Mesothelial cell of epicardium (in vitro differentiated cells): Measurements from ENCODE around the gene RDX. TPM values are rescaled to one million over a fixed set of nuclear protein-coding genes. Genes with fewer than 3 reads are reported as not detected.
"Not testable (repeated sequence)": the region's sequence is repeated elsewhere in the genome, so short reads cannot be mapped to it uniquely, and the experiment has no call there.

Experiments
- DNase-seq, 2 experiments: peaks; one replicate each; pipeline ENCODE4 v3.0.0; 2021; ENCODE audit warnings: low spot score in 2 of 2; ENCODE audit not compliant: unreplicated experiment in 2 of 2
- H3K27ac Mint-ChIP-seq: 2 replicates; pipeline ENCODE4 v1.8.0; 2021; ENCODE audit warnings: mixed read lengths
- H3K27me3 Mint-ChIP-seq: 2 replicates; pipeline ENCODE4 v1.8.0; 2021; ENCODE audit warnings: low read depth, mixed read lengths
- H3K36me3 Mint-ChIP-seq: 2 replicates; pipeline ENCODE4 v1.8.0; 2021; ENCODE audit warnings: mixed read lengths
- H3K4me1 Mint-ChIP-seq: 2 replicates; pipeline ENCODE4 v1.8.0; 2021; ENCODE audit warnings: mixed read lengths
- H3K4me3 Mint-ChIP-seq: 2 replicates; pipeline ENCODE4 v1.8.0; 2021; ENCODE audit warnings: mild to moderate bottlenecking, moderate library complexity, mixed read lengths
- H3K9me3 Mint-ChIP-seq: 2 replicates; pipeline ENCODE4 v1.8.0; 2021; ENCODE audit warnings: mixed read lengths
- total RNA-seq: library from RNA; stranded (reverse); gene quantifications from 3 replicates; pipeline ENCODE4 v1.2.1, GENCODE V29; 2021
- TF ChIP-seq, protein P1 (sequence below): fragments of 200-600 bp; sonication (generic); IDR thresholded peaks from one replicate; pipeline ENCODE4 v1.5.0; 2021; ENCODE audit warnings: antibody characterized with exemption; ENCODE audit not compliant: unreplicated experiment

Gene RDX
- total RNA-seq, 1 donor from 2014 or later: 117 TPM

DNA sequence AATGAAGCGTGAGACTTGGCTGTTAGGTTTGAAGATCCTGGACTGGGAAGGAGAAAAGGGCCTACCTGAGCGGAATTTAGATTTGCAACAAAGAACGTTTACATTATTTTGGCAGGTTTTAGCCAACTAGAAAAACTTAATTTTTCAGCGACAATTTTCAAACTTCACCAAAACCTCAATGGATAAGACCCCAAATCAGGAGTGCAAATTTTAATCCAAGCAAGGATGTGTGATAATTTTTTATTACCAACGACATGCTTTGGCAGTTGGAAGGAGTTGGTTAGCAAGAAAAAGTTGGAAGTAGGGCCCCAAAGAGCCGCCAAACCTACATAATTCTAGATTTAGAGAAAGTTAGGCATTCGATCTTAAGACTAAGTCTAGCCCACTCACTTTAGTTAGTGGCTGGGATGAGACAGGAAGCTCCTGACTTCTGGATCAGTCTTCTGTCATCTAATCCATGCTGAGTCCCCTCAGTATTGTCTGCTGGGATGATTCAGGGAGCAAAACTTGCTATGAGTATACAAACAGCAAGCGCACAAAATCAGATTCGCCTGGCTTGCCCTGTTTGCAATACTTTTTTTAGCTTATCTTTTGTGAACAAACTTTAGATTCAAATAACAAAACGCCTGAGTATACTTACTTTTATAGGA, 787 bp upstream of the RDX start:
- no peaks in the 10 kb centered on the region for H3K36me3 Mint-ChIP-seq
- H3K4me3 Mint-ChIP-seq: peak overlapping the region; percentile 68
- TF ChIP-seq, protein P1, sequence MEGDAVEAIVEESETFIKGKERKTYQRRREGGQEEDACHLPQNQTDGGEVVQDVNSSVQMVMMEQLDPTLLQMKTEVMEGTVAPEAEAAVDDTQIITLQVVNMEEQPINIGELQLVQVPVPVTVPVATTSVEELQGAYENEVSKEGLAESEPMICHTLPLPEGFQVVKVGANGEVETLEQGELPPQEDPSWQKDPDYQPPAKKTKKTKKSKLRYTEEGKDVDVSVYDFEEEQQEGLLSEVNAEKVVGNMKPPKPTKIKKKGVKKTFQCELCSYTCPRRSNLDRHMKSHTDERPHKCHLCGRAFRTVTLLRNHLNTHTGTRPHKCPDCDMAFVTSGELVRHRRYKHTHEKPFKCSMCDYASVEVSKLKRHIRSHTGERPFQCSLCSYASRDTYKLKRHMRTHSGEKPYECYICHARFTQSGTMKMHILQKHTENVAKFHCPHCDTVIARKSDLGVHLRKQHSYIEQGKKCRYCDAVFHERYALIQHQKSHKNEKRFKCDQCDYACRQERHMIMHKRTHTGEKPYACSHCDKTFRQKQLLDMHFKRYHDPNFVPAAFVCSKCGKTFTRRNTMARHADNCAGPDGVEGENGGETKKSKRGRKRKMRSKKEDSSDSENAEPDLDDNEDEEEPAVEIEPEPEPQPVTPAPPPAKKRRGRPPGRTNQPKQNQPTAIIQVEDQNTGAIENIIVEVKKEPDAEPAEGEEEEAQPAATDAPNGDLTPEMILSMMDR: no peak
- no peaks in the 10 kb centered on the region for H3K9me3 Mint-ChIP-seq
- H3K27ac Mint-ChIP-seq: peak overlapping the region; percentile 90
- no peak for DNase-seq
- H3K4me1 Mint-ChIP-seq: peaks cover 45% of the 10 kb centered on the region
- peaks cover 7% of the 10 kb centered on the region for H3K27me3 Mint-ChIP-seq

DNA sequence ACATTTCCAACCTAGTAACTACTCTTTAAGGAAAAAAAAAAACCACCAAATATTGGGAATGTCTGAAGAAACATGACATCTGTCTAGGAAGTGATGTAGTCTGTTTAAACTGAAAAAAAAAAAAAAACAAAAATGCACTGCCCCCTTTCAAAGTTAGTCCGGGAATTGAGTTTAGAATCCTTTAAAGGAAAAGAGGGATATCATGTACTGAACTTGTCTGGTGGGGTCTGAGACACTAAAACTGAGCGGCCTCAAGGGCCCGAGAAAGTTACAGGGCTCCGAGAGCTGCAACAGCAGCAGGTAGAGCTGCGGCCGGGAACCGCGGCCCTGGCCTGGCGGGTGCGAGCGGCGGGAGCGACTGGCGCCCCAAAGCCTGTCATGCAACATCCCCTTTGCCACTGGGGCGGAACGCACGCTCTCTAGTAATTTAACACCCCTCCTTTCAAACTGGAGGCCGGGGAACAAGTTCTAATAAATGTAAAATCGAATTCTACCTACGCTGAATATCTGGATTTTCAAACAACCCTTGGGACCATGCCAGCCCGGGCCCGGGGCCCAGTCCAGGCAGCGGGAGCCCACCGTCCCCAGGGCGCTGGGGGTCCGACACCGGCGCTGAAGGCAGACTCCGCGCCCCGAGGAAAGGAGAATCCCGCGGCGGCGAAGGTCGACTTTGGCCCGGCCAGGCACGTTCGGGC, 736 bp downstream of the RDX start:
- peaks cover 7% of the 10 kb centered on the region for H3K27me3 Mint-ChIP-seq
- no peaks in the 10 kb centered on the region for H3K9me3 Mint-ChIP-seq
- peaks cover 45% of the 10 kb centered on the region for H3K4me1 Mint-ChIP-seq
- peak overlapping the region; percentile 95 for H3K27ac Mint-ChIP-seq
- H3K4me3 Mint-ChIP-seq: peak overlapping the region; percentile 89
- H3K36me3 Mint-ChIP-seq: peaks cover 6% of the 10 kb centered on the region
- TF ChIP-seq, protein P1: no peak
- DNase-seq: peak; percentile 29 to 69

DNA sequence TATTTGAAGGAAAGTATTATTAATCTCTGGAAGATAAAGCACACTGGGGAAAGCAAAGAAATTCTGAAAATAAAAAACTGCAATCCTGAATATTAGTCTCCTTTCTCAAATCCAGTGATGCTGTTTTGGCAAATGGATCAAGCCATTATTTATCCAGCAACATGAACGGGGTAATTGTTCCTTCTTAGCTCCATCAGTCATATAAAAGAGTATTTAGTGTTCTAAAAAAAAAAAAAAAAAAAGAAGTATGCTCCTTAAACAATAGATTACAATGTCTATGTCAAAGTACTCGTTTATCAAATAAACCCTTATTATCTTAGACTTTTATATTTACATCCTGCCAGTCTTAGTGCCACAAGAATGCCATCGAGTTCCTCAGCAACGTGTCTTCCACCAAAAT, 1.3 kb downstream of the RDX start:
- TF ChIP-seq, protein P1: no peak
- DNase-seq: no peak
- Mint-ChIP-seq H3K4me1 (peaks cover 45% of the 10 kb centered on the region), H3K27ac (peak overlapping the region; percentile 50), H3K27me3 (peaks cover 5% of the 10 kb centered on the region), H3K9me3 (no peaks in the 10 kb centered on the region), H3K4me3 (peak overlapping the region; percentile 89), H3K36me3 (peaks cover 8% of the 10 kb centered on the region)

DNA sequence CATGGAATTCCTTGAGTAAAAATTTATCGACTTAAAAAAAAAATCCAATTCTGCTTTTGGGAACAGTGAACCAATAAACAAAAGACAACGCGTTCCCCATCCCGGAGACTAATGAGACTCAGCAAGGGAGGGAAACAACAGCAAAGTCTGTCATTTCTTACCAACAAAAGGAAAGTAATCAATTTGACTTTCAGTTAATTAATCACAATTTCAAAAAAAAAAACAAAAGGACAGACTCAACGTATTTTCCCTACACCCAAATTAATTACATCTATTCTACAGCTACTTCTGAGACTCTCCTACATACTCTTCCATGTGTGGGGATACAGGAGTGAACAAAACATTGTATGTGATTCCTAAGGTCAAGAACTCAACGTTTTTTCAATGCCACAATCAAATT, 1.9 kb downstream of the RDX start:
- DNase-seq: no peak
- Mint-ChIP-seq H3K36me3 (peaks cover 10% of the 10 kb centered on the region), H3K27ac (peak overlapping the region; percentile 69), H3K4me3 (peak overlapping the region; percentile 89), H3K4me1 (peaks cover 45% of the 10 kb centered on the region), H3K27me3 (peaks cover 5% of the 10 kb centered on the region), H3K9me3 (no peaks in the 10 kb centered on the region)
- TF ChIP-seq, protein P1: no peak

DNA sequence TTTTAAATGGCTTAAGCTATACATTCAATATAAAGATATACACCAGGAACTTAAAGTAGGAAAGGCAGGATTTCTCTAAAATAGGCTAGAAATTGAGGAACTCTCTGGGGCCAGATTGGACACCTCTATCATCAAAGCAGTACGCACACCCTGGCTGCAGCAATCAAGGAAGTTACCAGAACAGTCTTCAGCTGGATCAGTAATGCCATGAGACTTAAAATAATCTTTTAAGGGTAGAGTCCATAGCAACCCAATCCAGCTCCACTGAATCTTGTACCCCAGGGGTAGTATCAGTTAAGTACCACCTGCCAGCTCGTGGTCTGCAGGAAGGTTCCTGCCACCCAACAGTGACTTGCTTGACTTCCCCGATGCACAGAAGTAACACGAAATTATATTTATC, 3.0 kb downstream of the RDX start:
- TF ChIP-seq, protein P1: no peak
- Mint-ChIP-seq H3K4me3 (peak overlapping the region; percentile 15), H3K27me3 (no peaks in the 10 kb centered on the region), H3K36me3 (peaks cover 10% of the 10 kb centered on the region), H3K27ac (no peak overlapping the region), H3K9me3 (no peaks in the 10 kb centered on the region), H3K4me1 (peaks cover 47% of the 10 kb centered on the region)
- no peak for DNase-seq

DNA sequence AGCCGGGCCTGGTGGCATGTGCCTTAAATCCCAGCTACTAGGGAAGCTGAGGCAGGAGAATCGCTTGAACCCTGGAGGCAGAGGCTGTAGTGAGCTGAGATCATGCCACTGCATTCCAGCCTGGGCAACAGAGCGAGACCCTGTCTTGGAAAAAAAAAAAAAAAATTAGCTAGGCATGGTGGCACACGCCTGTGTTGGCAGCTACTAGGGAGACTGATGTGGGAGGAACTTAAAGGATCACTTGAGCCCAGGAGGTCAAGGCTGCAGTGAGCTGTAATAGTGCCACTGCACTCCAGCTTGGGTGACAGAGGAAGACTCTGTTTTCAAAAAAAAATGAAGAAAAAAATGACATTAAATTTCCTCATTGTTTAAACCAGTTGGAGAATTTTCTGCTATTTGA, 4.3 kb downstream of the RDX start:
- not testable (repeated sequence) for H3K27me3 Mint-ChIP-seq, H3K36me3 Mint-ChIP-seq, H3K4me3 Mint-ChIP-seq, H3K9me3 Mint-ChIP-seq, H3K27ac Mint-ChIP-seq, DNase-seq
- peaks cover 46% of the 10 kb centered on the region for H3K4me1 Mint-ChIP-seq
